HG03571 (cell line): ENCODE measurements around the gene DENND2C.
A peak's percentile ranks its signal among the peaks of the same experiment; 100 is the strongest.
"Not testable (repeated sequence)": the region's sequence is repeated elsewhere in the genome, so short reads cannot be mapped to it uniquely, and the experiment has no call there.

ENCODE experiments used
- ATAC-seq: cut with Tn5 transposase; IDR thresholded peaks from one replicate; pipeline ENCODE4 v1.9.1; 2021; ENCODE audit not compliant: unreplicated experiment

Gene DENND2C

DNA sequence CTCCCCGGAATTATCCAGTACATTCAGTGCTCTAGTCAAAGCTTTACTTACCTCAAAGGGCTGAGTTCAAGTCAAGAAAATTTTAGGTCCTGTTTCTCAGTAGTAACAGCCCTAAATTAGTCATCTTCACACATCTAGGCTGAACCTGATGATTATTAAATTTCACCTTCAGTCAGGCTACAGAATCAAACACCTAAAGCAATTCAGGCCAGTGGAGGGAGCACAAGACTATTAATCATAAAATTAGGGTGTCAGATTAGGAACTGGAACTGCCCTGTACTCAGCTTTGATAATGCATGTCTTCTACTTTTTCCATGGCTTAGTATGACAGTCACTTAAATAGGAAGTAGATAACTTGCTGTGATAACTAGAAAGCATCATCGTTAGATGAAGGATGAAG, 60.0 kb downstream of the DENND2C start:
- no peak for ATAC-seq

GRCh38 chr1:114609026-114609425, 60.8 kb downstream of the DENND2C start:
- ATAC-seq: no peak

GRCh38 chr1:114607223-114607622, 62.6 kb downstream of the DENND2C start:
- ATAC-seq: no peak

GRCh38 chr1:114597949-114598348, 71.9 kb downstream of the DENND2C start:
- no peak for ATAC-seq

DNA sequence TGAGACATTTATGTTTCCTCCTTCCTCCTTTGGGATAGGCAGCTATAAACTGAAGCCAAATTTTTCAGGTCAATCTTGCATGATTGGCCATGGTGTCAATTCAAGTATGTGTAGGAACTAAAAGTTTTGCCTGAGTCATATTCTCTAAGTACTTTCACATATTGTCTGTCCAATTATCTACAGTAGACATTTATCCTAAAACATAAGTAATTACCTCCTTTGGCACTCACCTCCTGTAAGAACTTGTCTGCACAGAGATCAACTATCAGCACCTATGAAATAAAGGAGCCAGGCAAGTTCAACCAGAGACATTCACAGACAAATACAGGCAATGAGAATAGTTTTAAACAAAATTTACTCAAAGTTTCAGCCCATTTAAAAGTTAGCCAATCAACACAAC, 74.2 kb downstream of the DENND2C start:
- ATAC-seq: no peak

- no peak for ATAC-seq
Measured at GRCh38 chr1:114594046-114594445, 75.8 kb downstream of the DENND2C start.

- ATAC-seq: no peak
Measured at GRCh38 chr1:114589122-114589521, 80.7 kb downstream of the DENND2C start.

- no peak for ATAC-seq
Measured at GRCh38 chr1:114588196-114588689, 81.6 kb downstream of the DENND2C start.

- no peak for ATAC-seq
Measured at GRCh38 chr1:114587203-114587991, 82.5 kb downstream of the DENND2C start.

DNA sequence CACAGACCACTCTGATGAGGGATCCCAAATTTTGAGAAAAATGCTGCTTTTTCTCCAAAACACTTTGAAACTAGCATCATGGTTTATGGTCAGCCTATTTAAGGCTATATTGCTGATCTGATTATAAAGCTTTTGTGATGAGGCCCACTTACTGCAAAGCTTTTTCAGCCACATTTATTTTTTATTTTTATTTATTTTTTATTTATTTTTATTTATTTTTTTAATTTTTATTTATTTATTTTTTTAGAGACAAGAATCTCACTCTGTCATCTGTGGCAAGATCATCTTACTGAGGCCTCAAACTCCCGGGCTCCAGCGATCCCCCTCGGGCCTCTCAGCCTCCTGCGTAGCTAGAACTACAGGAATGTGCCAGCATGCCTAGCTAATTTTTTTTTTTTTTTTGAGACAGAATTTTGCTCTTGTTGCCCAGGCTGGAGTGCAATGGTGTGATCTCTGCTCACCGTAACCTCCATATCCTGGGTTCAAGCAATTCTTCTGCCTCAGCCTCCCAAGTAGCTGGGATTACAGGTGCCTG, 83.3 kb downstream of the DENND2C start:
- no peak for ATAC-seq

DNA sequence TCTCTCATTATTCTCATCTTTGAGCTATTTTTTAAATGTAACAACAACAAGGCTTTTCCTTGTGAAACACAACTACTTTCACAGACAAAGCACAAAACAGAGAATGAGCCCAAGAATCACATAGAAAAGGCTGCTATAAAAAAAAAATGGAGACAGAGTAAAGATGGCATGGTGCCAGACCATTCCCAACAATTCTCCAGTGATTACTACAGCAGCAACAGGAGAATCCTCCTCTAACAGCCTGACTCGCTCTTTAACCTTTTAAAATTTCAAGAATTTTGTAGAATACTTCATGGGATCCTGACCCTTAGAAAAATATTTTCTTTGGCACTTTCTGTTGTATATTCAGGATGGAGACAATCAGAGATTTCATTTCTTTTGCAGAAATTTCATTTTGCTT, 84.6 kb downstream of the DENND2C start:
- ATAC-seq: no peak

DNA sequence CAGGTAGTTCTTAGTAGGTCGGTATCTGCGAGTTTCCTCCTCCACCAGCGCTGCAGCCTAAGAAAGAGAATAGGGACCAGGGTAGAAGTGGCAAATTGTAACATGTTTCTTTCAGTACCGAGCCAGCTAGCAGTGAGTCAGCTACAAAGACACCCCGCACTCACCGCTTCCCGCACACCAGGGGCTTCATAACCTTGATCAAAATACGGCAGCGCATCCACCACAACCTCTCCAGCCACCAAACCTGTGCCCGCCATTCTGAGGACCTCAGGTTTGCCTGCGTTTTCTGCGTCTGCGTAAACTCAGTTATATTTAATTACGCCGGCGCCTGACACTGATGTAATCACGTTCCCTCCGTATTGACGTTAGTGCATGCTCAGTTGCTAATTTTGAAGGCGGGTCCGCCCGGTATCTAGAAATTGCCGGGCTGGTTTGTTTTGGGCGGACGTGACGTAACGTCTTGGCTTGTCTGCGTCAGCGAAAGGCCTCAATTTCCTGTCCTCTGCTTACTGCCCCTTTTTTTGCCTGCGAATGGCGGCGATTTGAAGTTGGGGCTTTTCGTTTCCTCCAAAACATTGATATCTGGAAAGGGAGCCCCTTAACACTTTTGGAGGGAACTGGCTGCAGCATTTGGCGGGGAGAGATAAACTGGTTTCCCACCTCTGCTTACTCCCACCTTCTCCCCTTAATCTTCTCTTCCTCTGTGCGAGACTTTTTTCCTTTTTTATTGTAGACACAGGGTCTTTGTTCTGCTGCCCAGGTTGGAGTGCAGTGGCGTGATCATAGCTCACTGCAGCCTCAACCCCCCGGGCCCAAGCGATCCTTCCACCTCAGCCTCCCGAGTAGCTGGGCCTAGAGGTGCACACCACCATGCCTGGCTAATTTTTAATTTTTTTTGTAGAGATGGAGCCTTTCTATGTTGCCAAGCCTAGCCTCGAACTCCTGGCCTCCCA, 88.2 kb downstream of the DENND2C start, which contains the start of gene BCAS2:
Gene BCAS2, minus strand, starts transcription at position 281 of the 953 bp plus-strand sequence. Its CDS starts 24 bp downstream, at position 257.
- peak; percentile 99 for ATAC-seq

DNA sequence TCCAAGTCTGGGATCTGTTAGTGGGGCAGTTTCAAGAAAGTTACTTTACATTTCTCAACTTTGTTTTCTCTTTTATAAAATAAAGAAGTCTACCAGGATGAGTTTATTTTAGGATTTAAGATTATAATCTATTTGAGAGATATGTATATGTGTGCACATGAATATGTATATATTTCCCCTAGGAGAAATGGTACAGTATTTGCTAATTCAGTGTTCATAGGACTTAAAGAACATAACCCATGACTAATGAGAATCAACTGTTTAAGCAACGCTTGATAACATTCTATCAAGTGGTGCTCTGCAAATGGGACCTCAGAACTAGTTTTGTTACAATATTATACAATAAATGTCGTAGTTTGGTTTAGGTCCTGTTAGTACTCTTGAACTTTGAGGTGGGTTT, 95.5 kb downstream of the DENND2C start:
- no peak for ATAC-seq

DNA sequence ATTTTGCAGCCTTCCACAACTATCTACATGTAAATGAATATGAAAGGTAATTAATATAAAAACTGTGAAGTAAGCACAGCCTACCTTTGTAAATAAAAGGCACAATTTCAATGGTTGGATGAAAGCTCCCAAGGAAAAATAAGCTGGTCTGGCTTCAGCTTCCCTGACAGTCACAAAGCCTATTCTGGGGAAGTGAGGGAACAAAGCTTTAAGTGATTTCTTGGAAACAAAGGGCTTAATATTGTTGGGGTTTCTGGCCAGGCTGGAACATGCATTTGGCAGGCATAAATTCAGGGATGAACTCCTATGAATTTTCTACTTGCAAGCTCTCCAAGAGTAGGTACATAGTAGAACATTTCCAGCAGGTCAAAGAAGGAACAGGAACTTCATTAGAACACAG, 105.7 kb downstream of the DENND2C start:
- no peak for ATAC-seq

- ATAC-seq: not testable (repeated sequence)
Measured at GRCh38 chr1:114562978-114563510, 106.8 kb downstream of the DENND2C start.

DNA sequence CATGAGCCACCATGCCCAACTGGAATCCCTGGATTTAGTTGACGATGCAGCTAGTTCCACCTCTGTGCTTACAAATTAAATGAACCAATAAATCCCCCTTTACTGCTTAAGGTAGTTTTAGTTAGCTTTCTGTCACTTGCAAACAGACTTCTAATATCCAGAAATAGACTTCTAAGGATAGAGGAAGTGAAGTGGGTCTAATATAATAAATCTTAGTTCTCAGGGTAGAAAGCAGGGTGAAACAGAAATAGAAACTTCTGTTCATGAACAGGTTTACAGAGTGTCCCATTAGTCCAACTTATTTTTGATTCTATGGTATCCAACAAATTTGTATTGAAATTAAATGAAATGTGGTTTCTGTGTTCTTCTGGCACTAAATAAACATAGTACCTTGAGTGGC, 108.5 kb downstream of the DENND2C start:
- no peak for ATAC-seq

GRCh38 chr1:114559356-114559755, 110.5 kb downstream of the DENND2C start:
- ATAC-seq: no peak

DNA sequence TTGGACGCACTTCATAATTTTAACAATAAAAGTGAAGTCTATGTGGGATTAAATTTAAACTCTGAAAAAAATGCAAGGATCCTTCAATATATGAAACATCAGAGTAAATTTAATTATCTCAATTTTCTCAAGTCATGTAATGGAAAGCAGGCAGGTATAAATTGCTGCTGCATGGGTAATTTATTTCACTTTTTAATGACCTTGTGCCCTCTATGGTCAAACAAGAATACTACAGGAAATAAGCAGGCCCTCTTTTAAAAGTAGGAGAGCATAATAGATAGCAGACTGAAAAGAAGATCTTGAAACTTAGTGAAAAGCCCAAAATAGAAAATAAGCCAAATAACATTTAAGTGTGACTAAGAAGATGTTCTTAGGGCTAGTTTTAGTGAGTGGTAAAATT, 111.3 kb downstream of the DENND2C start:
- no peak for ATAC-seq

- ATAC-seq: no peak
Measured at GRCh38 chr1:114554577-114554976, 115.3 kb downstream of the DENND2C start.

GRCh38 chr1:114552106-114552639, 117.7 kb downstream of the DENND2C start:
- no peak for ATAC-seq

DNA sequence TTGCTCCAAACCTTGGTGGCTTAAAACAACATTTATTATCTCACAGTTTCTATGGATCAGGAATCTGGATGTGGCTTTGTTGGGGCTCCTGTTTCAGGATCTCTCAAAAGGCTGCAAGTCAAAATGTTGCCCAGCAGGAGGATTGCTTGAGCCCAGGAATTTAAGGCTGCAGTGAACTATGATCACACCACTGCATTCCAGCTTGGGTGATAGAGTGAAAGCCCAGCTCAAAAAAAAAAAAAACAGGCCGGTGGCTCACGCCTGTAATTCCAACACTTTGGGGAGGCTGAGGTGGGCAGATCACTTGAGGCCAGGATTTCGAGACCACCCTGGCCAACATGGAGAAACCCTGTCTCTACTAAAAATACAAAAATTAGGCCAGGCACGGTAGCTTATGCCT, 118.4 kb downstream of the DENND2C start:
- ATAC-seq: no peak
